DMS 273 (cell line): ENCODE data around the gene DHX8.
A peak's percentile ranks its signal among the peaks of the same experiment; 100 is the strongest.

Experiments used
- DNase-seq: peaks from one replicate; lab custom pipeline; 2025; ENCODE audit not compliant: unreplicated experiment; lab: John Stamatoyannopoulos, UW

The DHX8 gene

DNA sequence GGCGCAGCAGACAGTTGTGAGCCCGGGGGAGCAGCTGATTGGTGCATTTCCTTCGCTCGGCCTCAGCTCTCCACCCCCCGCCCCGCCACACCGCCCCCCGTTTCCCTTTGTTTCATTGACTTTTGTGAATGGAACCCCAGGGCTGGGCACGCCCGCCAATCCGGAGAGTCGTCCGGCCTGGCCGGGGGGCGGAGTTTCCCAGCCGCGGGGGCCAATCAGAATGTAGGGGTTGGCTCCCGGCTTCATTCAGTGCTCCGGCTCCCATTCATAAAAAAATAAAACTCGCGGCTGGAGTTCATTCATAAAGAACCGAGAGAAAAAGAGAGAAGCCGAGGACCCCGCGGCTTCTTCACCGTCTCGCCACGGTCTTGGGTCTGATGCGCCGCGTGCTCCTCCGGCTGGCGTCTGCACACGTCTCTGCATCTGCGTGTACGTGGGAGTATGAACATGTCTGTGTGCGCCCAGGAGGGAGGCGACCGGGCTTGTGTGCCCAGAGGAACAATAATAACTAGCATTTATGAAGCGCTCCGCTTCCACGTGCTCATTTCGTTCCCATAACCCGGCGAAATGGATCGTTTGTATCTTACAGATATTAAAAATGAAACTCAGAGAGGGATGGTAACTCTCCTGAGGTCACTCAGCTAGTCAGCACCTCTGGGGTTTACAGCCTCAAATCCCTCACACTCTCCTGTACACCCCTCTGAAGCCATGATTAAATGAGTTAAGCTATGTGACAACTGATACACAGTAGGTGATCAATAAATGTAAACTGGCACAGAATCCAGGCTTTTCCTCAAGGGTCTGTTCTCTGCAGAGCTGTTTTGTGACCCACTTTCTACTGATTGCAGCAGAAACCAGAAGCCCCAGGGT, 62.8 kb downstream of the DHX8 start, which contains the start of gene ETV4:
ETV4 (minus strand) TSS at position 22 of the 870 bp plus-strand sequence. CDS start 723 bp downstream, outside the sequence.
- peak; percentile 94 for DNase-seq

GRCh38 chr17:43547189-43547550, 63.4 kb downstream of the DHX8 start:
- no peak for DNase-seq

DNA sequence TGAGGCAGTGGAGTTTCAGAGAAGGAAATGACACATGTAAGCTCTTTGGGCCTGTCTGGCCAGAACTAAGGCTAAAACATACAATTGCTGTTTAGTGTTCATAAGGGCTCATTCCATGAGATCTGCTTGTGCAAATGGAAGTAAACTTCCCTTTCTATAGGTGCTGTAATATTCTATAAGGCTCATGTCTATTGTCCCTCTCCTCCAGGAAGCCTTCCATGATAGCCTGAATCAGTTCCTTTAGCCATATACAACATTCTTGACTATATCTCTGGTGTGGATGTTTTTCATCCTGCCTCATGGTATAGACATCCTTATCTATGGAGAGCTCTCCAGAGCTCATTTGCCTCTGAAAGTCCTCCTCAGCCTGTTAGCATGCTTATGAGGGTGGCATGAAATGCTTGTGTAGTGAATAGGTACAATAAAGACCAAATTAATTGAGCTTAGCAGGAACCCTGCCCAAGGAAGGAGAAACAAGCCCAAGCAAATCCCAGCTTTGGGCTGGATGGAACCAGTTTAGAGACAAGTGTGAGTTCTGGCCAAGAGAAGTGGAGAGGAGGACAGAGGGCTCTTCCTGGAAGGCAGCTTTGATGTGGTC, 64.0 kb downstream of the DHX8 start:
- no peak for DNase-seq

- no peak for DNase-seq
Observed at GRCh38 chr17:43548689-43549379, 65.1 kb downstream of the DHX8 start.

- no peak for DNase-seq
Observed at GRCh38 chr17:43549496-43549895, 65.7 kb downstream of the DHX8 start.

DNA sequence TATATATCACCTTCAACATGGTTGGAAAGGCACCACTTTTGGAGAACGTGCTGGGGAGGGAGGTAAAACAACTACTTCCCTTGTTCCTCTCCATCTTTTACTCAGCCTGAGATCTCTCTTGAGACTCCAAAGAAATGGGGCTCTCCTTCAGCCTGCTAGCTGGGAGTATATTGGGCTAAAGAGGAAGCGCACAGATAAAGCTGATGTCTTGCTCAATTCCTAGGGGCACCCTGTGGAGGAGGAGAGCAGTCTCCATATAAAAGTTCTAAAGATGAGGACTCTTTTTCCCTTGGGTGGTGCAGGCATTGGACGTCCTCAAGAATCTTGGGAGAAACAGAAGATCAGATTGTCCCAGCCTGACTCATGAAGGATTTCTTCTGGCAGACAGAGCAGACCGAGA, 67.0 kb downstream of the DHX8 start:
- no peak for DNase-seq

DNA sequence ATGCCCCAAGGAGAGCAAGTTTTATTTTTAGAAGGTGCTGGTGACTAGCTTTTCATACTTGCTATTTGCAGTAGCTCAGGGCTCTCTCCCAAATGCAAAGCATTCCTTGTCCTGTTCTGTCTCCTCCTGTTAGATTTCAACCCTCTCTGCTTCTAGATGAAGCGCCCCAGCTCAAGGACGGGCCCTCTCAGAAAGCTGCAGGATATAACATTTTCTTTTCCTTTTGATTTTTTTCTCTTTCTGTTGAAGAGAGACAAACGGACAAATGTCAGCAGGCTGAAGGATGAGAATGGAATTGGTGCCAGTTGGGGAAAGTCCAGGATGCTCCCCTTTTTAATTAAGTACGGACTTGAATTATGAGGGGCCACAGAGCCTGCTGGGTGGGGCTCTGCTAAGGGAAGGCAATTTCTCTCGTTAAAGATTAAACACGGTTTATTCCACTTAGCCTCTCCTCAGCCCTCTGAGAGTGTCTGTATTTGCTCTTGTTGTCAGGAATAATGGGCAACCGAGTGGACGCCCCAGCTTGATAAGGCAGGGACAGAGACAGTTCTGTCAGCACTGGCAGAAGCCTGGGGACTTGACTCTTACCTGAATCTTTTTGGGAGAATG, 68.6 kb downstream of the DHX8 start:
- DNase-seq, result no peak

DNA sequence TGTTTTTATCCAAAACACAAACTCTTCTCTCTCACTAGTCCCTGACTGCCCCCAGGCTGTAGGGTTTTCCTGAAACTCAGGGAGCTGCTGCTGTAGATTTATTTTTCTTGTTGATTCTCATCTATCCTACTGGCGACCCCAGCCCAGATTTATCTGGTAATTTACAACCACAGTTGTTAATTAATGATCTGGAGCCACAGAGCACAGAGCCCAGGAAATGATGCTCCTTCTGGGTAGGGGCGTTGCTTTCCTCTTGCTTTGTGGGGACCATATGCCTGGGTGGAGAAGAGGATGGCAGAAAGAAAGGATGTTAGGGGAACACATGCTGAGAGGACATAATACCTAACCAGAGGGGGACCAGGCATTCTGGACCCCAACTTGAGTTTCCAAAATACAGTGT, 69.8 kb downstream of the DHX8 start:
- no peak for DNase-seq

GRCh38 chr17:43554857-43555256, 71.1 kb downstream of the DHX8 start:
- DNase-seq, result no peak

GRCh38 chr17:43556292-43556691, 72.5 kb downstream of the DHX8 start:
- no peak for DNase-seq

GRCh38 chr17:43558805-43559160, 75.0 kb downstream of the DHX8 start:
- DNase-seq, result no peak

GRCh38 chr17:43559161-43559816, 75.5 kb downstream of the DHX8 start:
- no peak for DNase-seq

GRCh38 chr17:43560461-43561427, 77.0 kb downstream of the DHX8 start:
- no peak for DNase-seq

DNA sequence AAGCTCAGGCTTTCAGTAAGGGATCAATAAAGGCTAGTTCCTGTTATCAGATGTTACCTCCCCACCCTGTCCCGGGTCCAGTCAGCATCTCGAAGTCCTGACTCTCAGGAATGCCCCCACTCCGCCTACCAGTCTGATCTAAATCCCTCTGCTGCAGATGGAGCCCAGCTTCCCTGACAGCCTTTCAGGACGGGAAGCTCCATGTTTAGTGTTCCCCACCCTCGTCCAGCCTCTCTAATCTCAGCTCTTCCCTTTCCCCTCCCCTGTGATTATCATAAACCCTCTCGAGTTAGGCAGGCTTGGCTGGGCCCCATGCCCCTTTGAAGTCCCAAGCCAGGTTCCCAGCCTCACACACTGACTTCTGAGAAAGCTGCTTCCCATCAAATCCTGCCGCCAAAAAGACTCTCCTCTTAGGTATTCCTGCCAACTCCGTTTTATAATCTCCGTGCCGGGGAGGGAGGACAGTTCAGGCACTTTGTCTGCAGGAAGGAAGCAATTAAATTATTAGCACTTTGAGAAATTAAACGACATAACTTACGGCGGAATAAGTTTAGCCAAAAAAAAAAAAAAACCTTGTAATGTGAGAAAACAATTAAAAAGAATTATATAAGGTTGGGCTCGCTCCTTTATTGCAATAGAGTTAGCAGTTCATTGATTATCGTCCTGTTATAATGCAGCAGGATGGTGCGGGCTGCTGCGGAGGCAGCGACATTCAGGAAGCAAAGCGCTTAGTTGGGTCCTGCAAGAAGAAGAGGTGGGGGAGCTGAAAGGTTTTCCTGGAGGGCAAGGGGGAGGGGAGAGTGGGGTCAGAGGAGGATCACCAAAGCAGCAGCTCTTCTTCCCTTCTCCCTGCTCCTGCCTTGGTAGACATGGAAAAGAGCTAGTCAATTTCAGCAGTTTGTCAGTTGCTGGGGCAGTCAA, 79.2 kb downstream of the DHX8 start:
- DNase-seq, result peak; percentile 34

- no peak for DNase-seq
Observed at GRCh38 chr17:43563600-43564594, 80.1 kb downstream of the DHX8 start.

DNA sequence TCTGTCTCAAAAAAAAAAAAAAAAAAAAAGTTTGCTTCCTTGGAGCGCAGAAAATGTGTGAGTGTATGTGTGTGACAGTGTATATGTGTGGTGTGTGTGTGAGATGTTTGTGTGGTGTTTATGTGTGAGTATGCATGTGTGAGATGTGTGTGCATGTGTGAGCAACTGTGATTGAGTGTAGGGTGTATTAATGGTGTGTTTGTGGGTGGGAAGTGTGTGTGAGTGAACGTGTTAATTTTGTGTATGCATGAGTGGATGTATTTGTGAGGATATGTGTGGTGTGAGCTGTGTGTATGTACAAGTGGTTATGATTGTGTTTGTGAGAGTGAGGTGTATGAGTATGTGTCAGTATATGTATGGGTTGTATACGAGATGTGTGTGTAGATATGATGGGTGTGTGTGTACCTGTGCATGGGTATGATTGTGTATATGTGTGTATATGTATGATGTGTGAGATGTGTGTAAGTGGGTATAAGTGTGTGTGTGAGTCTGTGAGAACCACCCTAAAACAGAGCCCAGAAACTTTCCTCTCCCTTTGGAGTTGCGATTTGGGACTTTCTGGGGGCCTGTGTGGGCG, 84.8 kb downstream of the DHX8 start:
- DNase-seq, result no peak

GRCh38 chr17:43570518-43570928, 86.7 kb downstream of the DHX8 start:
- no peak for DNase-seq
